Measurements from ENCODE around the gene MYO1G.

DNA sequence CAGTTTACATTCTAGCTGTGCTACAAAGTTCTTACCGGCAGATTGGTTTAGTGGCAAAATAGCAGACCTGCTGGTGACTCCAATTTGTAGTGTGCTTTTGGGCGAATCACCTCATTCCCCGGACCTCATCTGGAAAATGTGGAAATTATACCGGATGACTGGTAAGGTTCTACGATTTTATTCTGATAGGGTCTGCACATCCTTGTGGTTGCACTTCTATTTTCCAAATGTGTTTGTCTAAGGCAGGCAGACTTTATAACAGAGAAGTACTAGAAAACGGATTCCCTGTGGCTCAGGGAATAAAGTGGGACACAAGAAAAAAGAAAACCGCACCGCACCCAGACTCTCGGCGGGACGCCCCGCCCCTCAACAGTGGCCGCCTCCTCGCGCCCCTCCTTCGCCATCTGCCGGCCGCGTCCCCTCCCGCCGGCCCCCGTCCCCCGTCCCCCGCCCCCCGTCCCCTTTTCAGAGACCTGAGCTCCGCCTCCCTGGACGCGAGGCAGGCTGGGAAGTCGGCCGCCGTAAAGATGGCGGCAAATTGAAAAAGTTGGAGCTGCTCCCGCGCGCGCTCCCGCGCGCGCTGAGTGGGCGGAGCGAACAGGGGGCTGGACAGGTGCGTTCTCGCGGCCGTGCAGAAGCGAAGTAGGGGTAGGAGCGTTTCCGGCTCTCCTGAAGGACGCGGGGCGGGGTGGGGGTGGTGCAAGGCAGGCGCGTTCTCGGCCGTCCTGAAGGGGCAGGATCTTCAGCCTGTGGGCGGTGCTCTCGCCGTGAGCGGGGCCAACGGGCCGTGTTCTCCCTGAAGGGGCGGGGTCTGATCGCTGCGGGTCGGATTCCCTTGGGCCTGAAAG is 20.7 kb upstream of the MYO1G start:
- TF ChIP-seq, protein P1, sequence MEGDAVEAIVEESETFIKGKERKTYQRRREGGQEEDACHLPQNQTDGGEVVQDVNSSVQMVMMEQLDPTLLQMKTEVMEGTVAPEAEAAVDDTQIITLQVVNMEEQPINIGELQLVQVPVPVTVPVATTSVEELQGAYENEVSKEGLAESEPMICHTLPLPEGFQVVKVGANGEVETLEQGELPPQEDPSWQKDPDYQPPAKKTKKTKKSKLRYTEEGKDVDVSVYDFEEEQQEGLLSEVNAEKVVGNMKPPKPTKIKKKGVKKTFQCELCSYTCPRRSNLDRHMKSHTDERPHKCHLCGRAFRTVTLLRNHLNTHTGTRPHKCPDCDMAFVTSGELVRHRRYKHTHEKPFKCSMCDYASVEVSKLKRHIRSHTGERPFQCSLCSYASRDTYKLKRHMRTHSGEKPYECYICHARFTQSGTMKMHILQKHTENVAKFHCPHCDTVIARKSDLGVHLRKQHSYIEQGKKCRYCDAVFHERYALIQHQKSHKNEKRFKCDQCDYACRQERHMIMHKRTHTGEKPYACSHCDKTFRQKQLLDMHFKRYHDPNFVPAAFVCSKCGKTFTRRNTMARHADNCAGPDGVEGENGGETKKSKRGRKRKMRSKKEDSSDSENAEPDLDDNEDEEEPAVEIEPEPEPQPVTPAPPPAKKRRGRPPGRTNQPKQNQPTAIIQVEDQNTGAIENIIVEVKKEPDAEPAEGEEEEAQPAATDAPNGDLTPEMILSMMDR (IDR thresholded peaks at IDR 0.05): no peak
- TF ChIP-seq POLR2AphosphoS5 (IDR thresholded peaks at IDR 0.05): no peak
- TF ChIP-seq POLR2A (IDR thresholded peaks at IDR 0.05): no peak
